Gastroesophageal sphincter (tissue), 4 donors: Measurements from ENCODE around the gene RUNX3. TPM values are rescaled to one million over a fixed set of nuclear protein-coding genes. Genes with fewer than 3 reads are reported as not detected.

Source experiments
- ATAC-seq: fragments of 150-250 bp; one replicate; pipeline ENCODE4 v1.9.1; 2016; ENCODE audit warnings: mild to moderate bottlenecking, moderate library complexity
- H3K27ac ChIP-seq, 4 donors: fragments of 200-600 bp; sonication (generic) in 3 of 4; 1 replicate in 3 of 4; 2 replicates in 1 of 4; pipeline ENCODE4 v1.5.1; 2016 to 2019
- H3K27me3 ChIP-seq: fragments of 200-600 bp; sonication (generic); one replicate; pipeline ENCODE4 v1.5.1; 2019
- H3K36me3 ChIP-seq, 2 donors: fragments of 200-600 bp; sonication (generic); one replicate each; pipeline ENCODE4 v1.5.1; 2019; ENCODE audit warnings: control low read depth in 1 of 2
- H3K4me1 ChIP-seq, 3 donors: fragments of 200-600 bp; sonication (generic); 1 replicate in 2 of 3; 2 replicates in 1 of 3; pipeline ENCODE4 v1.5.1; 2016 to 2019; ENCODE audit warnings: control low read depth in 2 of 3
- H3K4me3 ChIP-seq, 2 donors: fragments of 200-600 bp; sonication (generic); one replicate each; pipeline ENCODE4 v1.5.1; 2019; ENCODE audit warnings: mild to moderate bottlenecking in 1 of 2, moderate library complexity in 1 of 2
- H3K9me3 ChIP-seq, 3 donors: fragments of 200-600 bp; sonication (generic); one replicate each; pipeline ENCODE4 v1.5.1; 2017 to 2019; ENCODE audit warnings: control low read depth in 2 of 3
- CTCF ChIP-seq, 4 experiments: fragments of 200-600 bp in 2 of 4; fragments of 450-650 bp in 2 of 4; sonication (generic) in 1 of 4; IDR thresholded peaks; one replicate each; pipeline ENCODE4 v1.5.1; 2017 to 2019; ENCODE audit warnings: antibody characterized with exemption in 4 of 4, mild to moderate bottlenecking in 2 of 4, moderate library complexity in 2 of 4
- EP300 ChIP-seq: sonication (generic); formaldehyde crosslinking; IDR thresholded peaks from one replicate; pipeline ENCODE4 v1.6.1; 2017; ENCODE audit warnings: antibody characterized with exemption, mild to moderate bottlenecking
- POLR2A ChIP-seq, 2 donors: fragments of 450-650 bp; IDR thresholded peaks; one replicate each; pipeline ENCODE4 v1.6.1; 2017; ENCODE audit warnings: antibody characterized with exemption in 2 of 2, mild to moderate bottlenecking in 2 of 2, moderate library complexity in 1 of 2
- POLR2AphosphoS5 ChIP-seq: sonication (generic); formaldehyde crosslinking; IDR thresholded peaks from one replicate; pipeline ENCODE4 v1.6.1; 2017; ENCODE audit warnings: antibody characterized with exemption
- WGBS, 2 donors: methylation state at CpG; one replicate each; pipeline ENCODE4 v1.1.5; 2018; ENCODE audit warnings: low coverage in 1 of 2; 5-methylcytosine and 5-hydroxymethylcytosine counted together
- total RNA-seq, 4 donors: library from RNA; depleted of rRNA; stranded (reverse); fragments of >200 nt; gene quantifications; one replicate each; pipeline ENCODE4 v1.1.0, GENCODE V29; 2016

RUNX3 gene
- total RNA-seq, 4 donors from 2014 or later: 0.62 to 2.0 (median 1.3) TPM

- Histone ChIP-seq H3K27me3 (peaks cover 84% of the 10 kb centered on the region), H3K4me3 (no peak overlapping the region), H3K9me3 (no peaks in the 10 kb centered on the region), H3K27ac (no peak overlapping the region), H3K36me3 (no peaks in the 10 kb centered on the region), H3K4me1 (no peaks in the 10 kb centered on the region)
- TF ChIP-seq EP300: no peak
- TF ChIP-seq CTCF (IDR thresholded peaks at IDR 0.05): no peak
- no peak for TF ChIP-seq POLR2AphosphoS5
- no peak for TF ChIP-seq POLR2A (IDR thresholded peaks at IDR 0.05)
- ATAC-seq: no peak
- no CpG with 5 or more reads among the region's 9 CpGs for WGBS, 2 donors
Observed at GRCh38 chr1:24963099-24963872, 33.2 kb upstream of the RUNX3 start.

GRCh38 chr1:24961961-24962861 lies 32.1 kb upstream of the RUNX3 start:
- no peak overlapping the region for H3K4me3 ChIP-seq
- H3K4me1 ChIP-seq: no peaks in the 10 kb centered on the region
- no peak for ATAC-seq
- no peak overlapping the region for H3K27ac ChIP-seq
- H3K27me3 ChIP-seq: peaks cover 81% of the 10 kb centered on the region
- no peaks in the 10 kb centered on the region for H3K36me3 ChIP-seq
- TF ChIP-seq POLR2A (IDR thresholded peaks at IDR 0.05) (no peak), POLR2AphosphoS5 (no peak), CTCF (IDR thresholded peaks at IDR 0.05) (no peak), EP300 (no peak)
- WGBS, 2 donors: 77 to 79% methylated on average over 7 to 15 of the region's 26 CpGs
- H3K9me3 ChIP-seq: no peaks in the 10 kb centered on the region

- Histone ChIP-seq H3K9me3 (no peaks in the 10 kb centered on the region), H3K4me3 (no peak overlapping the region), H3K27me3 (peaks cover 76% of the 10 kb centered on the region), H3K36me3 (no peaks in the 10 kb centered on the region), H3K4me1 (no peaks in the 10 kb centered on the region), H3K27ac (no peak overlapping the region)
- WGBS, 2 donors: 43 to 90% methylated on average over 1 to 3 of the region's 7 CpGs
- no peak for ATAC-seq
- no peak for TF ChIP-seq POLR2AphosphoS5
- no peak for TF ChIP-seq POLR2A (IDR thresholded peaks at IDR 0.05)
- TF ChIP-seq CTCF (IDR thresholded peaks at IDR 0.05): no peak
- TF ChIP-seq EP300: no peak
Observed at GRCh38 chr1:24961334-24961733, 31.3 kb upstream of the RUNX3 start.

GRCh38 chr1:24960071-24960801 lies 30.2 kb upstream of the RUNX3 start:
- ATAC-seq: no peak
- H3K9me3 ChIP-seq: no peaks in the 10 kb centered on the region

More at GRCh38 chr1:24960071-24960801, 30.2 kb upstream of the RUNX3 start:
- Histone ChIP-seq H3K36me3 (no peaks in the 10 kb centered on the region), H3K27me3 (peaks cover 76% of the 10 kb centered on the region), H3K4me1 (no peaks in the 10 kb centered on the region), H3K4me3 (no peak overlapping the region), H3K27ac (no peak overlapping the region)
- TF ChIP-seq POLR2AphosphoS5 (no peak), EP300 (no peak), CTCF (IDR thresholded peaks at IDR 0.05) (no peak), POLR2A (IDR thresholded peaks at IDR 0.05) (no peak)
- WGBS, 2 donors: 93% methylated on average over 6 to 9 of the region's 11 CpGs
